ENCODE results near the gene MPZL2. TPM values are rescaled to one million over a fixed set of nuclear protein-coding genes. Genes with fewer than 3 reads are reported as not detected.

MPZL2 gene
- total and polyA plus RNA-seq, 2 of the 8 experiments (the other 6 are each of a cell fraction or from before 2014, with no cell fraction given) = 2.4 to 3.2 TPM

DNA sequence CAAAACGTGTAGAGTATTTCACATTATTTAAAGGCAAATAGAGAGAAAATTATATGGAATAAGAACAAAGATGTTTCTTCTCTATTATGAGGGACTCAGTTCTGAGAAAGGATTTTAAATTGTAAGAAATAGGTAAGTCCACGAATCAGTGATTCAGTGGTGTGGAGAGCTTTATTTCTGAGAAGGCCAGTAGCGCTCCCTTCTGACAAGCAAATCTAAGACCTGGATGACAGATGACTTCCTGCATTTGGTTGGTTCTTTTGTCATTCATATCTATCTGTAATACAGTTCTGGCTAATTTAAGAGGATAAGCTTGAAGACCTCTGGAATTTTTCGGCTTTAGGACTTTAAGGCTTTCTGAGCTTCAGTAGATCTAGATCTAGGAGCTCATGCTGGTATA is 47.4 kb upstream of the MPZL2 start:
- Histone ChIP-seq H4K5ac (ENCODE audit: insufficient read length, low read depth, low read length) (no peak overlapping the region), H3K9ac (replicated peaks in 1 of 4; ENCODE audit: extremely low read depth in 1 of 4, low read depth in 3 of 4, low read length in 3 of 4) (no peak overlapping the region), H3K79me1 (ENCODE audit: low read depth, low read length) (no peaks in the 10 kb centered on the region), H3K36me3 (ENCODE audit: control insufficient read depth in 2 of 4, insufficient read depth in 4 of 4, low read length in 3 of 4) (no peaks in the 10 kb centered on the region), H3K27me3 (replicated peaks in 1 of 4; ENCODE audit: control insufficient read depth in 3 of 4, extremely low read depth in 1 of 4, insufficient read depth in 3 of 4, low read length in 3 of 4) (no peaks in the 10 kb centered on the region), H3K4me2 (ENCODE audit: insufficient read depth in 1 of 2, low read depth in 2 of 2, low read length in 2 of 2) (no peak overlapping the region), H2BK20ac (ENCODE audit: low read length) (no peak overlapping the region), H3K4ac (replicated peaks; ENCODE audit: insufficient read length, low read depth, low read length) (no peak overlapping the region), H4K8ac (ENCODE audit: extremely low read depth, insufficient read depth, low read length) (no peak overlapping the region), H2AFZ (ENCODE audit: low read length) (no peak overlapping the region), H3K23me2 (ENCODE audit: low read depth, low read length) (peaks cover 8% of the 10 kb centered on the region; the same call in 1 of the 2 replicates), H4K20me1 (replicated peaks in 1 of 2; ENCODE audit: control insufficient read depth in 1 of 2, insufficient read depth in 2 of 2, low read length in 2 of 2) (no peaks in the 10 kb centered on the region), H3K4me3 (ENCODE audit: extremely low read depth in 1 of 4, insufficient read depth in 2 of 4, low read depth in 3 of 4, low read length in 4 of 4) (no peak overlapping the region), H2AK5ac (ENCODE audit: low read depth, low read length) (no peak overlapping the region), H3K79me2 (ENCODE audit: control insufficient read depth in 1 of 2, insufficient read depth in 2 of 2, low read length in 2 of 2) (no peaks in the 10 kb centered on the region), H2BK5ac (ENCODE audit: low read depth, low read length) (no peak overlapping the region), H2BK12ac (ENCODE audit: low read depth, low read length) (no peak overlapping the region), H3K18ac (ENCODE audit: extremely low read depth, low read length) (no peak overlapping the region), H3K9me3 (ENCODE audit: insufficient read depth in 2 of 2, low read depth in 1 of 2, low read length in 1 of 2) (no peaks in the 10 kb centered on the region), H3K23ac (ENCODE audit: insufficient read length) (no peak overlapping the region), H2BK15ac (ENCODE audit: low read length) (no peak overlapping the region), H3K27ac (ENCODE audit: low read depth, low read length) (no peak overlapping the region), H3K14ac (ENCODE audit: insufficient read length) (no peak overlapping the region), H3K4me1 (replicated peaks in 1 of 4; ENCODE audit: control insufficient read depth in 3 of 4, insufficient read depth in 4 of 4, low read length in 3 of 4) (peaks cover 4 to 11% (median 7%) of the 10 kb centered on the region in 4 experiments), H3K56ac (replicated peaks; ENCODE audit: insufficient read length, low read depth, low read length) (no peak overlapping the region), H4K91ac (replicated peaks; ENCODE audit: insufficient read length, low read length) (no peak overlapping the region), H2BK120ac (replicated peaks; ENCODE audit: low read depth, low read length) (no peak overlapping the region)
- FAIRE-seq (no peak), DNase-seq (ENCODE audit: low read depth in 1 of 2, low spot score in 2 of 2) (no peak)
- WGBS, 2 experiments (ENCODE audit: extremely low coverage in 1 of 2, insufficient coverage in 1 of 2, insufficient read length in 1 of 2, insufficient replicate concordance in 2 of 2, low coverage in 1 of 2, low lambda C conversion rate in 2 of 2, missing lambda C conversion rate in 1 of 2) = 70% methylated on average over 4 of the region's 4 CpGs; no CpG with 5 or more reads in 1 of the 2 experiments
- TF ChIP-seq RAD21 (IDR thresholded peaks at IDR 0.05 in 1 of 2, conservative IDR thresholded peaks at IDR 0.05 in 1 of 2; ENCODE audit: low read depth in 2 of 2, low read length in 2 of 2) = peak; percentile 3 to 32; a peak in 1 of 4 replicates
- TF ChIP-seq CBX5 (IDR thresholded peaks at IDR 0.05; ENCODE audit: low read depth, low read length) = no peak
- POLR2A ChIA-PET (ENCODE audit: partially characterized antibody) = interaction anchor here (0.6 kb wide), 1 partner anchor 65 kb away, joined by 3 read pairs; no protein-coding TSS in a partner anchor
- CTCF ChIA-PET (ENCODE audit: partially characterized antibody) = interaction anchor here (0.9 to 2.1 kb wide), 9 partner anchors 10 to 161 kb away, joined by 3 to 11 read pairs (median 3); no protein-coding TSS in a partner anchor

Measured in H1 (cell line).